ENCODE data around the gene RPL37. TPM values are rescaled to one million over a fixed set of nuclear protein-coding genes. Genes with fewer than 3 reads are reported as not detected.

The RPL37 gene
- total and polyA plus RNA-seq, 9 of the 15 experiments (the other 6 are each of a cell fraction or from before 2014, with no cell fraction given) = 2,342 to 7,963 (median 4,091) TPM

- no peak for TF ChIP-seq GTF2B (IDR thresholded peaks at IDR 0.05; ENCODE audit: extremely low read depth, insufficient read length)
- TF ChIP-seq RREB1 (CRISPR knock-in tag; IDR thresholded peaks at IDR 0.05) = no peak
- TF ChIP-seq GMEB1 (CRISPR knock-in tag; IDR thresholded peaks at IDR 0.05) = no peak
- no peak for TF ChIP-seq E2F4 (CRISPR knock-in tag; IDR thresholded peaks at IDR 0.05; ENCODE audit: low read depth)
- no peak for TF ChIP-seq ZNF239 (CRISPR knock-in tag; IDR thresholded peaks at IDR 0.05)
- TF ChIP-seq RNF219 (CRISPR knock-in tag; IDR thresholded peaks at IDR 0.05) = no peak
- TF ChIP-seq E4F1 (CRISPR knock-in tag; IDR thresholded peaks at IDR 0.05; ENCODE audit: borderline replicate concordance) = no peak
- TF ChIP-seq TARDBP (IDR thresholded peaks at IDR 0.05) = peak; percentile 79; the same call in 1 of the 2 replicates
- peak; percentile 65; the same call in 1 of the 2 replicates for TF ChIP-seq NCOA1 (IDR thresholded peaks at IDR 0.05; ENCODE audit: low read depth)
- TF ChIP-seq PHB2 (IDR thresholded peaks at IDR 0.05; ENCODE audit: low read depth) = peak; percentile 61; the same call in 1 of the 2 replicates
- TF ChIP-seq GATA2 (CRISPR knock-in tag; IDR thresholded peaks at IDR 0.05) = peak; percentile 84
- peak; percentile 60; the same call in 1 of the 2 replicates for TF ChIP-seq MAFK (IDR thresholded peaks at IDR 0.05; ENCODE audit: low read length)
- TF ChIP-seq MIER1 (IDR thresholded peaks at IDR 0.05; ENCODE audit: low read depth) = no peak
Measured at GRCh38 chr5:40801771-40802562, 33.1 kb downstream of the RPL37 start (continued).
